Spleen (tissue), 7 donors: ENCODE data around the gene GPBP1.

Source experiments
- CTCF ChIP-seq, 11 experiments: fragments of 200-600 bp in 7 of 11; fragments of 450-650 bp in 4 of 11; sonication (generic) in 4 of 11; IDR thresholded peaks in 8 of 11; conservative IDR thresholded peaks in 3 of 11; 1 replicate in 7 of 11; 2 replicates in 4 of 11; pipeline versions ENCODE4 v1.4.0 to v1.8.0; 2016 to 2021; ENCODE audit warnings: antibody characterized with exemption in 11 of 11, inconsistent platforms in 4 of 11, mild to moderate bottlenecking in 1 of 11
- POLR2A ChIP-seq, 3 donors: fragments of 450-650 bp; IDR thresholded peaks; one replicate each; pipeline ENCODE4 v1.5.1; 2017; ENCODE audit warnings: antibody characterized with exemption in 3 of 3, mild to moderate bottlenecking in 1 of 3
- POLR2AphosphoS5 ChIP-seq, 3 donors: sonication (generic); formaldehyde crosslinking; IDR thresholded peaks; one replicate each; pipeline ENCODE4 v1.5.1; 2017; ENCODE audit warnings: antibody characterized with exemption in 3 of 3
- donor health status: DM: no; HTN: no; CAD: no; lungs with moderate emphysema.
- donor health status: DM: no; HTN: no; CAD: no.
- donor health status: DM: no; HTN: no; CAD: no.

GRCh38 chr5:57232293-57233033, 58.6 kb downstream of the GPBP1 start:
- TF ChIP-seq CTCF (IDR thresholded peaks at IDR 0.05 in 8 of 11, conservative IDR thresholded peaks at IDR 0.05 in 3 of 11) (no peak), POLR2A (IDR thresholded peaks at IDR 0.05) (no peak), POLR2AphosphoS5 (IDR thresholded peaks at IDR 0.05) (no peak)
